GM12878 (cell line): ENCODE results near the gene GPI. TPM values are rescaled to one million over a fixed set of nuclear protein-coding genes. Genes with fewer than 3 reads are reported as not detected.

Experiments
- CHD2 ChIP-seq: IDR thresholded peaks from 2 replicates; pipeline ENCODE4 v1.6.1; 2011; ENCODE audit warnings: low read depth, low read length, improper control_type of control experiment, borderline replicate concordance
- JUND ChIP-seq: IDR thresholded peaks from 2 replicates; pipeline ENCODE4 v1.6.1; 2012; ENCODE audit warnings: low read depth, mild to moderate bottlenecking, low read length, improper control_type of control experiment, moderate library complexity
- KLF5 ChIP-seq: fragments of 450-650 bp; IDR thresholded peaks from 2 replicates; pipeline ENCODE4 v1.6.1; 2014; ENCODE audit warnings: mild to moderate bottlenecking; ENCODE audit not compliant: partially characterized antibody
- MTA2 ChIP-seq: fragments of 450-650 bp; IDR thresholded peaks from 2 replicates; pipeline ENCODE4 v1.6.1; 2016; ENCODE audit warnings: low read depth, mild to moderate bottlenecking, moderate library complexity
- PAX8 ChIP-seq: fragments of 450-650 bp; IDR thresholded peaks from 2 replicates; pipeline ENCODE4 v1.6.1; 2017; ENCODE audit warnings: mild to moderate bottlenecking, moderate library complexity
- POLR2AphosphoS5 ChIP-seq: IDR thresholded peaks from 2 replicates; pipeline ENCODE4 v1.6.1; 2011; ENCODE audit warnings: mild to moderate bottlenecking, low read length, inconsistent platforms
- POU2F2 ChIP-seq: IDR thresholded peaks from 3 replicates; pipeline ENCODE4 v1.6.1; 2011; ENCODE audit warnings: low read depth, mild to moderate bottlenecking, low read length, borderline replicate concordance
- RBBP5 ChIP-seq: fragments of 200-600 bp; sonication (generic); conservative IDR thresholded peaks from 2 replicates; pipeline ENCODE4 v1.6.1; 2016
- STAT1 ChIP-seq: fragments of 450-650 bp; conservative IDR thresholded peaks from 2 replicates; pipeline ENCODE4 v1.6.1; 2014; ENCODE audit warnings: antibody characterized with exemption, mild to moderate bottlenecking
- SUZ12 ChIP-seq: fragments of 200-600 bp; sonication (generic); IDR thresholded peaks from one replicate; pipeline ENCODE4 v1.6.1; 2018; ENCODE audit warnings: antibody characterized with exemption, mild to moderate bottlenecking; ENCODE audit not compliant: unreplicated experiment
- YY1 ChIP-seq: IDR thresholded peaks from 2 replicates; pipeline ENCODE4 v1.6.1; 2011; ENCODE audit warnings: low read depth, mild to moderate bottlenecking, low read length
- ZNF207 ChIP-seq: fragments of 450-650 bp; IDR thresholded peaks from 2 replicates; pipeline ENCODE4 v1.6.1; 2014; ENCODE audit warnings: antibody characterized with exemption, mild to moderate bottlenecking, borderline replicate concordance
- polyA plus RNA-seq, 11 experiments: library from polyadenylated mRNA; depleted of rRNA in 4 of 11; unstranded in 6 of 11; stranded (reverse) in 5 of 11; fragments of >200 nt; fragmentation: Nextera tagmentation in 4 of 11; fragmentation: Illumina TruSeq in 1 of 11; extraction: Ambion mirVana in 4 of 11; extraction: Trizol in 1 of 11; gene quantifications; 1 replicate in 1 of 11; 2 replicates in 10 of 11; pipeline versions ENCODE4 v1.2.1 to v1.2.3, GENCODE V29; 2011 to 2016; ENCODE audit warnings: inconsistent platforms in 2 of 11, missing spikeins in 2 of 11, low read depth in 1 of 11
- total RNA-seq, 4 experiments: library from RNA; depleted of rRNA in 3 of 4; stranded (reverse); fragments of >200 nt in 3 of 4; fragmentation: Illumina TruSeq in 1 of 4; extraction: Trizol in 1 of 4; gene quantifications; 2 replicates each; pipeline versions ENCODE4 v1.2.1 to v1.2.3, GENCODE V29; 2013 to 2021
- TF ChIP-seq, protein P1 (sequence below), 3 experiments: IDR thresholded peaks in 2 of 3; conservative IDR thresholded peaks in 1 of 3; 2 replicates each; pipeline ENCODE4 v1.5.1; 2011; ENCODE audit warnings: low read depth in 3 of 3, low read length in 3 of 3, mild to moderate bottlenecking in 3 of 3, control low read depth in 2 of 3, moderate library complexity in 2 of 3, inconsistent platforms in 1 of 3, mixed read lengths in 1 of 3; ENCODE audit not compliant: control insufficient read depth in 2 of 3, insufficient read depth in 1 of 3; ENCODE audit errors: extremely low read depth in 1 of 3
- TF ChIP-seq, protein P2 (sequence below): fragments of 450-650 bp; IDR thresholded peaks from 2 replicates; pipeline ENCODE4 v1.6.1; 2017; ENCODE audit warnings: low read depth, mild to moderate bottlenecking, moderate library complexity
- TF ChIP-seq, protein P3 (sequence below): IDR thresholded peaks from 2 replicates; pipeline ENCODE4 v1.6.1; 2011; ENCODE audit warnings: borderline replicate concordance, low read depth, mild to moderate bottlenecking, moderate library complexity, low read length; ENCODE audit not compliant: insufficient read depth, poor library complexity, severe bottlenecking
- TF ChIP-seq, protein P4 (sequence below): IDR thresholded peaks from 2 replicates; pipeline ENCODE4 v1.6.1; 2011; ENCODE audit warnings: mild to moderate bottlenecking, low read depth, low read length, moderate library complexity; ENCODE audit not compliant: insufficient replicate concordance
- TF ChIP-seq, protein P5 (sequence below): fragments of 450-650 bp; IDR thresholded peaks from 2 replicates; pipeline ENCODE4 v1.6.1; 2017; ENCODE audit warnings: borderline replicate concordance
- TF ChIP-seq, protein P6 (sequence below): fragments of 450-650 bp; IDR thresholded peaks from 2 replicates; pipeline ENCODE4 v1.6.1; 2016; ENCODE audit warnings: mild to moderate bottlenecking
- TF ChIP-seq, protein P7 (sequence below): IDR thresholded peaks from 2 replicates; pipeline ENCODE4 v1.6.1; 2011; ENCODE audit warnings: low read depth, mild to moderate bottlenecking, low read length, moderate library complexity, borderline replicate concordance; ENCODE audit errors: extremely low read depth

Gene GPI
- total and polyA plus RNA-seq, 10 of the 15 experiments (the other 5 are each of a cell fraction or from before 2014, with no cell fraction given), result 124 to 400 (median 190) TPM

DNA sequence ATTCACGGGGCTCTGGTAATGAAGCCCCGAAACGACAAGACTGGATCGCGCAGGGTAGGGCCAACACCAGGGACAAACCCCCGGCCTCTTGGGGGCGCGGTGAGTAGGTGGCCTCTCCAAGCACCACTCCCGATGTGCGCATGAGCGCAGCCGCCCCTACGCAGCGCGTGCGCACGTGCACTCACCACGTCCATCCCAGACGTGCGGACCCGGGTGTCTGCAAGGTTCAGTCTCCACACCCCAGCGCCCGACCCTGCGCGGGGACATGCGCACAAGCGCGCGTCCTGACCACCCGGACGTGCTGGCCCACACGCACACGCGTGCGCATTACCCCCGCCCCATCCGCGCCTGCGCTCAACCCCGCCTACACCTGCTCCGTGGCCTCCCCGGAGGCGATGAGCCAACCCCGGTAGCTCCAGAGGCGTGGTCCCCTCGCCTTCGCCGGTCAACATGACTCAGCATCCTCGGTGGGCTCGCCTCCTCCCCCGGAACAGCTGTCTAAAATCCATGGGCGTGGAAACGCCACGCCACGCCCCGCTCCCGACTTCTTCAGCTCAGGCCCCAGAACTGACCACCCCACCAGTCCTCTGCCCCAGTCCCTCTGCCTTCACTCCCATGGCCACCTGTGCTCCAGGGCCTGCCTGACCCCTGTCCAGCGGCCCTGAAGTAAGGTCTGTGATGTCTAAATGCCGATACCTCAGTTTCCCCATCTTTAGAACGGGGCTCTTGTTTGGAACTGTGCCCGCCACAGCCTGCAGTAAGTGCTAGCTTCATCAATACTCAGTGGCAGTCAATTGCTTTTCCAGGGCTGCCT, 5.6 kb upstream of the GPI start (continued):
- TF ChIP-seq POLR2AphosphoS5, result peak; percentile 57; the same call in 1 of the 2 replicates
- TF ChIP-seq RBBP5, result no peak
- TF ChIP-seq, protein P1, sequence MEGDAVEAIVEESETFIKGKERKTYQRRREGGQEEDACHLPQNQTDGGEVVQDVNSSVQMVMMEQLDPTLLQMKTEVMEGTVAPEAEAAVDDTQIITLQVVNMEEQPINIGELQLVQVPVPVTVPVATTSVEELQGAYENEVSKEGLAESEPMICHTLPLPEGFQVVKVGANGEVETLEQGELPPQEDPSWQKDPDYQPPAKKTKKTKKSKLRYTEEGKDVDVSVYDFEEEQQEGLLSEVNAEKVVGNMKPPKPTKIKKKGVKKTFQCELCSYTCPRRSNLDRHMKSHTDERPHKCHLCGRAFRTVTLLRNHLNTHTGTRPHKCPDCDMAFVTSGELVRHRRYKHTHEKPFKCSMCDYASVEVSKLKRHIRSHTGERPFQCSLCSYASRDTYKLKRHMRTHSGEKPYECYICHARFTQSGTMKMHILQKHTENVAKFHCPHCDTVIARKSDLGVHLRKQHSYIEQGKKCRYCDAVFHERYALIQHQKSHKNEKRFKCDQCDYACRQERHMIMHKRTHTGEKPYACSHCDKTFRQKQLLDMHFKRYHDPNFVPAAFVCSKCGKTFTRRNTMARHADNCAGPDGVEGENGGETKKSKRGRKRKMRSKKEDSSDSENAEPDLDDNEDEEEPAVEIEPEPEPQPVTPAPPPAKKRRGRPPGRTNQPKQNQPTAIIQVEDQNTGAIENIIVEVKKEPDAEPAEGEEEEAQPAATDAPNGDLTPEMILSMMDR (IDR thresholded peaks at IDR 0.05 in 2 of 3, conservative IDR thresholded peaks at IDR 0.05 in 1 of 3; ENCODE audit: control insufficient read depth in 2 of 3, extremely low read depth in 1 of 3, insufficient read depth in 1 of 3, low read depth in 3 of 3, low read length in 3 of 3), result peak; percentile 61 to 71 (median 67)
- no peak for TF ChIP-seq PAX8
- TF ChIP-seq, protein P2, sequence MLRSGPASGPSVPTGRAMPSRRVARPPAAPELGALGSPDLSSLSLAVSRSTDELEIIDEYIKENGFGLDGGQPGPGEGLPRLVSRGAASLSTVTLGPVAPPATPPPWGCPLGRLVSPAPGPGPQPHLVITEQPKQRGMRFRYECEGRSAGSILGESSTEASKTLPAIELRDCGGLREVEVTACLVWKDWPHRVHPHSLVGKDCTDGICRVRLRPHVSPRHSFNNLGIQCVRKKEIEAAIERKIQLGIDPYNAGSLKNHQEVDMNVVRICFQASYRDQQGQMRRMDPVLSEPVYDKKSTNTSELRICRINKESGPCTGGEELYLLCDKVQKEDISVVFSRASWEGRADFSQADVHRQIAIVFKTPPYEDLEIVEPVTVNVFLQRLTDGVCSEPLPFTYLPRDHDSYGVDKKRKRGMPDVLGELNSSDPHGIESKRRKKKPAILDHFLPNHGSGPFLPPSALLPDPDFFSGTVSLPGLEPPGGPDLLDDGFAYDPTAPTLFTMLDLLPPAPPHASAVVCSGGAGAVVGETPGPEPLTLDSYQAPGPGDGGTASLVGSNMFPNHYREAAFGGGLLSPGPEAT, result no peak
- peak; percentile 16; the same call in 1 of the 2 replicates for TF ChIP-seq YY1
- peak; percentile 30; the same call in 1 of the 2 replicates for TF ChIP-seq MTA2
- TF ChIP-seq, protein P3, sequence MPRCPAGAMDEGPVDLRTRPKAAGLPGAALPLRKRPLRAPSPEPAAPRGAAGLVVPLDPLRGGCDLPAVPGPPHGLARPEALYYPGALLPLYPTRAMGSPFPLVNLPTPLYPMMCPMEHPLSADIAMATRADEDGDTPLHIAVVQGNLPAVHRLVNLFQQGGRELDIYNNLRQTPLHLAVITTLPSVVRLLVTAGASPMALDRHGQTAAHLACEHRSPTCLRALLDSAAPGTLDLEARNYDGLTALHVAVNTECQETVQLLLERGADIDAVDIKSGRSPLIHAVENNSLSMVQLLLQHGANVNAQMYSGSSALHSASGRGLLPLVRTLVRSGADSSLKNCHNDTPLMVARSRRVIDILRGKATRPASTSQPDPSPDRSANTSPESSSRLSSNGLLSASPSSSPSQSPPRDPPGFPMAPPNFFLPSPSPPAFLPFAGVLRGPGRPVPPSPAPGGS, result no peak
- TF ChIP-seq, protein P4, sequence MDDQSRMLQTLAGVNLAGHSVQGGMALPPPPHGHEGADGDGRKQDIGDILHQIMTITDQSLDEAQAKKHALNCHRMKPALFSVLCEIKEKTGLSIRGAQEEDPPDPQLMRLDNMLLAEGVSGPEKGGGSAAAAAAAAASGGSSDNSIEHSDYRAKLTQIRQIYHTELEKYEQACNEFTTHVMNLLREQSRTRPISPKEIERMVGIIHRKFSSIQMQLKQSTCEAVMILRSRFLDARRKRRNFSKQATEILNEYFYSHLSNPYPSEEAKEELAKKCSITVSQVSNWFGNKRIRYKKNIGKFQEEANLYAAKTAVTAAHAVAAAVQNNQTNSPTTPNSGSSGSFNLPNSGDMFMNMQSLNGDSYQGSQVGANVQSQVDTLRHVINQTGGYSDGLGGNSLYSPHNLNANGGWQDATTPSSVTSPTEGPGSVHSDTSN, result no peak
- peak; percentile 88 for TF ChIP-seq ZNF207
- TF ChIP-seq, protein P5, sequence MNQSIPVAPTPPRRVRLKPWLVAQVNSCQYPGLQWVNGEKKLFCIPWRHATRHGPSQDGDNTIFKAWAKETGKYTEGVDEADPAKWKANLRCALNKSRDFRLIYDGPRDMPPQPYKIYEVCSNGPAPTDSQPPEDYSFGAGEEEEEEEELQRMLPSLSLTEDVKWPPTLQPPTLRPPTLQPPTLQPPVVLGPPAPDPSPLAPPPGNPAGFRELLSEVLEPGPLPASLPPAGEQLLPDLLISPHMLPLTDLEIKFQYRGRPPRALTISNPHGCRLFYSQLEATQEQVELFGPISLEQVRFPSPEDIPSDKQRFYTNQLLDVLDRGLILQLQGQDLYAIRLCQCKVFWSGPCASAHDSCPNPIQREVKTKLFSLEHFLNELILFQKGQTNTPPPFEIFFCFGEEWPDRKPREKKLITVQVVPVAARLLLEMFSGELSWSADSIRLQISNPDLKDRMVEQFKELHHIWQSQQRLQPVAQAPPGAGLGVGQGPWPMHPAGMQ, result no peak
- TF ChIP-seq, protein P6, sequence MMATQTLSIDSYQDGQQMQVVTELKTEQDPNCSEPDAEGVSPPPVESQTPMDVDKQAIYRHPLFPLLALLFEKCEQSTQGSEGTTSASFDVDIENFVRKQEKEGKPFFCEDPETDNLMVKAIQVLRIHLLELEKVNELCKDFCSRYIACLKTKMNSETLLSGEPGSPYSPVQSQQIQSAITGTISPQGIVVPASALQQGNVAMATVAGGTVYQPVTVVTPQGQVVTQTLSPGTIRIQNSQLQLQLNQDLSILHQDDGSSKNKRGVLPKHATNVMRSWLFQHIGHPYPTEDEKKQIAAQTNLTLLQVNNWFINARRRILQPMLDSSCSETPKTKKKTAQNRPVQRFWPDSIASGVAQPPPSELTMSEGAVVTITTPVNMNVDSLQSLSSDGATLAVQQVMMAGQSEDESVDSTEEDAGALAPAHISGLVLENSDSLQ, result peak; percentile 73
- no peak for TF ChIP-seq KLF5
- 0 out of 3 replicates have a peak, but pooled peaks have one; percentile 6 for TF ChIP-seq POU2F2
- TF ChIP-seq SUZ12, result no peak
- TF ChIP-seq STAT1, result no peak; the same call in 1 of the 2 replicates
- TF ChIP-seq CHD2, result no peak
- peak; percentile 65 for TF ChIP-seq JUND
- TF ChIP-seq, protein P7, sequence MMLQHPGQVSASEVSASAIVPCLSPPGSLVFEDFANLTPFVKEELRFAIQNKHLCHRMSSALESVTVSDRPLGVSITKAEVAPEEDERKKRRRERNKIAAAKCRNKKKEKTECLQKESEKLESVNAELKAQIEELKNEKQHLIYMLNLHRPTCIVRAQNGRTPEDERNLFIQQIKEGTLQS, result no peak
